ENCODE measurements around the gene RNFT1. TPM values are rescaled to one million over a fixed set of nuclear protein-coding genes. Genes with fewer than 3 reads are reported as not detected.
"Not testable (repeated sequence)": the region's sequence is repeated elsewhere in the genome, so short reads cannot be mapped to it uniquely, and the experiment has no call there.

The RNFT1 gene
- total RNA-seq, 1 donor from 2014 or later, result 39.5 TPM

GRCh38 chr17:59950049-59950448, 14.5 kb downstream of the RNFT1 start:
- H3K9me3 ChIP-seq, result no peaks in the 10 kb centered on the region
- no peak for DNase-seq
- TF ChIP-seq, protein P1, sequence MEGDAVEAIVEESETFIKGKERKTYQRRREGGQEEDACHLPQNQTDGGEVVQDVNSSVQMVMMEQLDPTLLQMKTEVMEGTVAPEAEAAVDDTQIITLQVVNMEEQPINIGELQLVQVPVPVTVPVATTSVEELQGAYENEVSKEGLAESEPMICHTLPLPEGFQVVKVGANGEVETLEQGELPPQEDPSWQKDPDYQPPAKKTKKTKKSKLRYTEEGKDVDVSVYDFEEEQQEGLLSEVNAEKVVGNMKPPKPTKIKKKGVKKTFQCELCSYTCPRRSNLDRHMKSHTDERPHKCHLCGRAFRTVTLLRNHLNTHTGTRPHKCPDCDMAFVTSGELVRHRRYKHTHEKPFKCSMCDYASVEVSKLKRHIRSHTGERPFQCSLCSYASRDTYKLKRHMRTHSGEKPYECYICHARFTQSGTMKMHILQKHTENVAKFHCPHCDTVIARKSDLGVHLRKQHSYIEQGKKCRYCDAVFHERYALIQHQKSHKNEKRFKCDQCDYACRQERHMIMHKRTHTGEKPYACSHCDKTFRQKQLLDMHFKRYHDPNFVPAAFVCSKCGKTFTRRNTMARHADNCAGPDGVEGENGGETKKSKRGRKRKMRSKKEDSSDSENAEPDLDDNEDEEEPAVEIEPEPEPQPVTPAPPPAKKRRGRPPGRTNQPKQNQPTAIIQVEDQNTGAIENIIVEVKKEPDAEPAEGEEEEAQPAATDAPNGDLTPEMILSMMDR (IDR thresholded peaks at IDR 0.05), result no peak
- H3K4me3 ChIP-seq, result no peak overlapping the region
- ATAC-seq, result no peak
- no peaks in the 10 kb centered on the region for H3K27me3 ChIP-seq (ENCODE audit: low read depth)
- peaks cover 79% of the 10 kb centered on the region for H3K36me3 ChIP-seq
- H3K4me1 ChIP-seq, result no peaks in the 10 kb centered on the region
- intact Hi-C loops (cut with DNase I), result no loop called here
- no peak overlapping the region for H3K27ac ChIP-seq

DNA sequence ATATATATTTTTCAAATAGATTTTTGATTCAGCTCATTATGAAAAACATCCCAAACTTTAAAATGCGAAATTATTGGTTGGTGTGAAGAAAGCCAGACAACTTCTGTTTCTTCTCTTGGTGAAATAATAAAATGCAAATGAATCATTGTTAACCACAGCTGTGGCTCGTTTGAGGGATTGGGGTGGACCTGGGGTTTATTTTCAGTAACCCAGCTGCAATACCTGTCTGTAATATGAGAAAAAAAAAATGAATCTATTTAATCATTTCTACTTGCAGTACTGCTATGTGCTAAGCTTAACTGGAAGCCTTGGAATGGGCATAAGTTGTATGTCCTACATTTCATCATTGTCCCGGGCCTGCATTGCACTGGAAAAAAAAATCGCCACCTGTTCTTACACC, 17.2 kb downstream of the RNFT1 start:
- not testable (repeated sequence) for ATAC-seq

GRCh38 chr17:59946433-59946832, 18.1 kb downstream of the RNFT1 start:
- H3K9me3 ChIP-seq; H3K27me3 ChIP-seq (ENCODE audit: low read depth); H3K27ac ChIP-seq; H3K4me1 ChIP-seq; intact Hi-C loops (cut with DNase I); DNase-seq; ATAC-seq; H3K4me3 ChIP-seq: not testable (repeated sequence)
- peaks cover 86% of the 10 kb centered on the region for H3K36me3 ChIP-seq

More for the DNA sequence above, 17.2 kb downstream of the RNFT1 start:
- H3K4me3 ChIP-seq; intact Hi-C loops (cut with DNase I); H3K27me3 ChIP-seq (ENCODE audit: low read depth); H3K4me1 ChIP-seq; H3K27ac ChIP-seq; H3K9me3 ChIP-seq; DNase-seq: not testable (repeated sequence)
- H3K36me3 ChIP-seq, result peaks cover 83% of the 10 kb centered on the region

DNA sequence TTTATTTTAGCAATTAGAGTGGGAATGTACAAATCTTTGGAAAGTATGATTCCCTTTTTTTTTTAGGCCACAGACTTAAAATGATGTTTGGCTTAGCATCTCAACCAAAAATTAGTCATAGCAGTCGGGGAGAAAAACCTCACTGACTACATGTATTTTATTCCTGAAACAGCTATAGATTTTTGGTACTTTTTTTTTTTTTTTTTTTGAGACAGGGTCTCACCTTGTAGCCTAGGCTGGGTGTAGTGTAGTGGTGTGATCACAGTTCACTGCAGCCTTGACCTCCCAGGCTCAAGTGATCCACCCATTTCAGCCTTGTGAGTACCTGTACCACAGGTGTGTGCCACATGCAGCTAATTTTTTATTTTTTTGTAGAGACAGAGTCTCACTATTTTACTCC, 23.4 kb downstream of the RNFT1 start:
- intact Hi-C loops (cut with DNase I), result no loop called here
- Histone ChIP-seq H3K4me3 (no peak overlapping the region), H3K4me1 (no peaks in the 10 kb centered on the region), H3K9me3 (no peaks in the 10 kb centered on the region), H3K36me3 (peaks cover 87% of the 10 kb centered on the region), H3K27me3 (ENCODE audit: low read depth) (no peaks in the 10 kb centered on the region), H3K27ac (no peak overlapping the region)
- ATAC-seq (no peak), DNase-seq (no peak)
- TF ChIP-seq, protein P1 (IDR thresholded peaks at IDR 0.05), result no peak

DNA sequence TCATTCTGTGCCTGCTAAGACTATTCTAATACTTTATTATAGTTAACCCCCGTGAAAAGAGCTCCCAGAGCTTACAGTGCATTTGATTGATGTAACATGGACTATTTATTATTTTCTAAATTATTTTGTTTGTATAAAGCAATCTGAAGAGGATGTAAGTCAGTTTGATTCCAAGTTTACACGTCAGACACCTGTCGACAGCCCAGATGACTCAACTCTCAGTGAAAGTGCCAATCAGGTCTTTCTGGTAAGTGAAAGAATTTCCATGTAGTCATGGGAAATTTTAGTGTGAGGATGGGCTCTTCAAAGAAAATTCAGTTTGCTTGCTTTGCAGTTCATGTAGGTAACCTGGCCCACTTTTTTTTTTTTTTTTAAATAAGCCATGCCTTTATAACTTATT, 23.8 kb downstream of the RNFT1 start:
- ATAC-seq; H3K4me1 ChIP-seq; intact Hi-C loops (cut with DNase I); H3K4me3 ChIP-seq; H3K27ac ChIP-seq; DNase-seq; H3K27me3 ChIP-seq (ENCODE audit: low read depth); H3K9me3 ChIP-seq: not testable (repeated sequence)
- H3K36me3 ChIP-seq, result peaks cover 87% of the 10 kb centered on the region

DNA sequence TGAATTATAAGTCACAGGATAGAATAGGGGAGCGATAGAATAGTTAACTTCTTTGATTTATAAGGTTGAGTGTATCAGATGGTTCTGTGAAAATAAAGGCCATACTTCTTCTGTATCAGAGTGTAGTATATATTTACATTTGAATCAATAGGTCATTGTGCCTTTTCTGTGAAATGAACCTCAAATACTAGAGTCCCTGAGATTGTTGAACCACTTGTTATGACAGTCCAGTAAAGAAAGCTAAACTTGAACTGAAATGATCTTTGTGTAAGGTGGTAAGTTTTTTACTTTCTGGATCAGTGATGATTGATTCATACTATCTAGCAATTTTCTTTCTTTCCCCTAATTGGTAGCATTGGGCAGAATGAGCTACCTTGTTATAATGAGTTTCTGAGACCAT, 31.2 kb downstream of the RNFT1 start:
- not testable (repeated sequence) for H3K9me3 ChIP-seq, ATAC-seq
- peaks cover 99% of the 10 kb centered on the region for H3K36me3 ChIP-seq

DNA sequence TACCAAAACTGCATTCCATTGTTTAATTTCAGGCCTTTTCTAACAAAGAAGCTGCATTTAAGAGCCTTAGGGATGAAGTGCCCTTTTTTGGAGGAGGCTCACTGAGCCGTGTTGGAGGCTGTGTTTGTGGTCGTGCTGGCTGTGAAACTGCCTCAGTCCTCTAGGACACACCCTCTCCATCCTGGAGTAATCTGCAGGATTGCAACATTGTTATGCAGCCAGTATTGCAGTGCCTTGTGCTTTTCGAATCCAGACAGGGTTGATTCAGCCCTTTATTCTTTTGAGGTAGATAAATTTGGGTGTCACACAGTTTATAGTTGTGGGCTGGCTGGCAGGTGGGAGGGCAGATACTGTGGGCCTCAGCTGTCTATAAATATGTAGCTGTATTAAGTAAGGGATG, 33.8 kb downstream of the RNFT1 start:
- DNase-seq; H3K9me3 ChIP-seq; H3K4me1 ChIP-seq; H3K27me3 ChIP-seq (ENCODE audit: low read depth); H3K27ac ChIP-seq; intact Hi-C loops (cut with DNase I); H3K4me3 ChIP-seq: not testable (repeated sequence)
- H3K36me3 ChIP-seq, result peaks cover 96% of the 10 kb centered on the region
- ATAC-seq, result peak; percentile 44 to 67

More for the DNA sequence above, 31.2 kb downstream of the RNFT1 start:
- DNase-seq; H3K4me1 ChIP-seq; intact Hi-C loops (cut with DNase I); H3K27me3 ChIP-seq (ENCODE audit: low read depth); H3K4me3 ChIP-seq; H3K27ac ChIP-seq: not testable (repeated sequence)

- H3K4me1 ChIP-seq; H3K27ac ChIP-seq; H3K27me3 ChIP-seq (ENCODE audit: low read depth); intact Hi-C loops (cut with DNase I); H3K9me3 ChIP-seq; DNase-seq; ATAC-seq; H3K4me3 ChIP-seq: not testable (repeated sequence)
- H3K36me3 ChIP-seq, result peaks cover 95% of the 10 kb centered on the region
Observed at GRCh38 chr17:59930121-59930520, 34.4 kb downstream of the RNFT1 start.

GRCh38 chr17:59920637-59921036, 43.9 kb downstream of the RNFT1 start:
- DNase-seq; H3K4me1 ChIP-seq; H3K27me3 ChIP-seq (ENCODE audit: low read depth); intact Hi-C loops (cut with DNase I); H3K27ac ChIP-seq; H3K9me3 ChIP-seq; H3K4me3 ChIP-seq; ATAC-seq: not testable (repeated sequence)
- H3K36me3 ChIP-seq, result peaks cover 93% of the 10 kb centered on the region

All from lower lobe of right lung (tissue), 2 donors.